CD14-positive monocyte (primary cell): Measurements from ENCODE around the gene FXYD6. TPM values are rescaled to one million over a fixed set of nuclear protein-coding genes. Genes with fewer than 3 reads are reported as not detected.

Experiments
- DNase-seq, 3 donors: peaks; one replicate each; pipeline ENCODE4 v3.0.0-alpha.2; 2011 to 2022
- H2AFZ ChIP-seq: 2 replicates; pipeline ENCODE4 v1.6.0; 2012; ENCODE audit warnings: mild to moderate bottlenecking, low read depth, low read length, inconsistent platforms; ENCODE audit not compliant: insufficient read depth, poor library complexity, severe bottlenecking
- H3K27ac ChIP-seq, 2 donors: 1 replicate in 1 of 2; 2 replicates in 1 of 2; pipeline ENCODE4 v1.5.1; 2012 to 2013; ENCODE audit warnings: low read length in 2 of 2, control low read depth in 1 of 2, inconsistent platforms in 1 of 2, low read depth in 1 of 2, mild to moderate bottlenecking in 1 of 2
- H3K27me3 ChIP-seq, 2 donors: one replicate each; pipeline versions ENCODE4 v1.6.0 to v1.6.1; 2011 to 2013; ENCODE audit warnings: low read length in 2 of 2; ENCODE audit not compliant: control insufficient read depth in 2 of 2, insufficient read depth in 2 of 2
- H3K36me3 ChIP-seq, 2 donors: replicated peaks in 1 of 2; 1 replicate in 1 of 2; 2 replicates in 1 of 2; pipeline versions ENCODE4 v1.5.1 to v1.6.1; 2012 to 2013; ENCODE audit warnings: low read length in 2 of 2, control low read depth in 1 of 2, inconsistent platforms in 1 of 2, mild to moderate bottlenecking in 1 of 2; ENCODE audit not compliant: insufficient read depth in 2 of 2, control insufficient read depth in 1 of 2
- H3K4me1 ChIP-seq, 2 donors: 1 replicate in 1 of 2; 2 replicates in 1 of 2; pipeline versions ENCODE4 v1.5.1 to v1.6.1; 2012 to 2013; ENCODE audit warnings: low read length in 2 of 2, control low read depth in 1 of 2, inconsistent platforms in 1 of 2, mild to moderate bottlenecking in 1 of 2, moderate library complexity in 1 of 2; ENCODE audit not compliant: insufficient read depth in 2 of 2, control insufficient read depth in 1 of 2
- H3K4me2 ChIP-seq: replicated peaks from 2 replicates; pipeline ENCODE3; 2012; ENCODE audit warnings: low read length, moderate library complexity, mild to moderate bottlenecking; ENCODE audit not compliant: poor library complexity, severe bottlenecking; ENCODE audit errors: extremely low read depth
- H3K4me3 ChIP-seq, 3 experiments: fragments of 200-600 bp in 1 of 3; sonication (generic) in 1 of 3; replicated peaks in 1 of 3; 1 replicate in 2 of 3; 2 replicates in 1 of 3; pipeline ENCODE4 v1.5.1; 2011 to 2013; ENCODE audit warnings: low read length in 3 of 3, mild to moderate bottlenecking in 3 of 3, control low read depth in 2 of 3, low read depth in 2 of 3, inconsistent platforms in 1 of 3, moderate library complexity in 1 of 3
- H3K79me2 ChIP-seq: 2 replicates; pipeline ENCODE4 v1.6.0; 2012; ENCODE audit warnings: mild to moderate bottlenecking, control low read depth, inconsistent platforms, low read length, moderate library complexity; ENCODE audit not compliant: insufficient read depth
- H3K9ac ChIP-seq: 2 replicates; pipeline ENCODE4 v1.6.0; 2017; ENCODE audit warnings: low read length, mild to moderate bottlenecking; ENCODE audit not compliant: insufficient read depth, poor library complexity, severe bottlenecking
- H3K9me3 ChIP-seq, 2 donors: replicated peaks in 1 of 2; 1 replicate in 1 of 2; 2 replicates in 1 of 2; pipeline versions ENCODE4 v1.5.1 to v1.6.1; 2012 to 2013; ENCODE audit warnings: low read length in 2 of 2, control low read depth in 1 of 2; ENCODE audit not compliant: control insufficient read depth in 1 of 2, insufficient read depth in 1 of 2
- H4K20me1 ChIP-seq: 2 replicates; pipeline ENCODE4 v1.6.0; 2012; ENCODE audit warnings: mild to moderate bottlenecking, low read length, control low read depth, moderate library complexity; ENCODE audit not compliant: insufficient read depth
- H3K27ac Mint-ChIP-seq, 7 donors: one replicate each; pipeline ENCODE4 v1.8.0; 2020; ENCODE audit warnings: mild to moderate bottlenecking in 7 of 7, mixed read lengths in 7 of 7, moderate library complexity in 6 of 7, inconsistent platforms in 2 of 7
- H3K27me3 Mint-ChIP-seq, 3 donors: one replicate each; pipeline ENCODE4 v1.8.0; 2021 to 2022; ENCODE audit warnings: low read depth in 3 of 3, mild to moderate bottlenecking in 3 of 3, mixed read lengths in 3 of 3, moderate library complexity in 3 of 3, inconsistent platforms in 1 of 3
- H3K36me3 Mint-ChIP-seq, 2 donors: one replicate each; pipeline ENCODE4 v1.8.0; 2020; ENCODE audit warnings: mixed read lengths in 2 of 2, inconsistent platforms in 1 of 2, mild to moderate bottlenecking in 1 of 2
- H3K4me1 Mint-ChIP-seq: one replicate; pipeline ENCODE4 v1.8.0; 2020; ENCODE audit warnings: mild to moderate bottlenecking, mixed read lengths
- H3K4me3 Mint-ChIP-seq, 2 donors: one replicate each; pipeline ENCODE4 v1.8.0; 2020; ENCODE audit warnings: mild to moderate bottlenecking in 2 of 2, mixed read lengths in 2 of 2, moderate library complexity in 1 of 2
- H3K9me3 Mint-ChIP-seq, 7 donors: one replicate each; pipeline ENCODE4 v1.8.0; 2020 to 2022; ENCODE audit warnings: mixed read lengths in 7 of 7, mild to moderate bottlenecking in 6 of 7, moderate library complexity in 6 of 7, inconsistent platforms in 2 of 7
- CTCF ChIP-seq: fragments of 200-600 bp; IDR thresholded peaks from one replicate; pipeline ENCODE4 v1.8.0; 2022; ENCODE audit warnings: antibody characterized with exemption, mild to moderate bottlenecking
- WGBS: methylation state at CpG from one replicate; pipeline ENCODE4 v1.1.5; 2013; ENCODE audit warnings: missing lambda C conversion rate; ENCODE audit not compliant: insufficient coverage; 5-methylcytosine and 5-hydroxymethylcytosine counted together
- intact Hi-C, 2 donors: fragments of 100-400 bp; cut with micrococcal nuclease; formaldehyde crosslinking; loops; one replicate each; pipeline versions ENCODE4 v1.15.0 to v1.15.1; 2023
- polyA plus RNA-seq, 3 donors: library from polyadenylated mRNA; depleted of rRNA in 1 of 3; unstranded in 2 of 3; stranded (reverse) in 1 of 3; fragments of 300-500 nt in 2 of 3; fragments of >200 nt in 1 of 3; fragmentation: Illumina TruSeq in 2 of 3; gene quantifications; 1 replicate in 2 of 3; 2 replicates in 1 of 3; pipeline ENCODE4 v1.2.3, GENCODE V29; 2012 to 2021

Gene FXYD6
- polyA plus RNA-seq, 3 donors = 36.4 to 52.1 (median 44.1) TPM

- intact Hi-C loops = no loop called here
- Histone ChIP-seq H3K36me3 (no peaks in the 10 kb centered on the region), H3K4me1 (no peaks in the 10 kb centered on the region), H3K9me3 (no peaks in the 10 kb centered on the region), H3K27ac (no peak overlapping the region), H3K9ac (no peak overlapping the region), H3K4me2 (no peak overlapping the region), H3K79me2 (no peaks in the 10 kb centered on the region), H2AFZ (no peak overlapping the region), H3K27me3 (peaks cover 8 to 22% of the 10 kb centered on the region in 2 donors), H3K4me3 (no peak overlapping the region), H4K20me1 (no peaks in the 10 kb centered on the region)
- Mint-ChIP-seq H3K9me3 (peaks cover 0 to 1% (median 0%) of the 10 kb centered on the region in 7 donors), H3K36me3 (no peaks in the 10 kb centered on the region), H3K27me3 (peaks cover 19 to 36% (median 21%) of the 10 kb centered on the region in 3 donors), H3K4me1 (peaks cover 2% of the 10 kb centered on the region), H3K4me3 (no peak overlapping the region), H3K27ac (no peak overlapping the region)
- no peak for DNase-seq
- TF ChIP-seq CTCF = no peak
- WGBS = 95% methylated on average over 2 of the region's 3 CpGs
Observed at GRCh38 chr11:117883063-117883462, 6.6 kb upstream of the FXYD6 start.

- no peak for DNase-seq
- H2AFZ ChIP-seq = no peak overlapping the region
- H3K36me3 Mint-ChIP-seq = peaks cover 0 to 2% of the 10 kb centered on the region in 2 donors
- no peak overlapping the region for H3K4me2 ChIP-seq
- H3K27ac Mint-ChIP-seq = no peak overlapping the region
- H3K4me1 Mint-ChIP-seq = peaks cover 2% of the 10 kb centered on the region
- intact Hi-C loops = no loop called here
- H3K4me3 ChIP-seq = no peak overlapping the region
- H3K4me1 ChIP-seq = no peaks in the 10 kb centered on the region
- H3K27ac ChIP-seq = no peak overlapping the region
- no peaks in the 10 kb centered on the region for H3K79me2 ChIP-seq
- TF ChIP-seq CTCF = no peak
- H3K36me3 ChIP-seq = no peaks in the 10 kb centered on the region
- peaks cover 0 to 2% (median 0%) of the 10 kb centered on the region in 7 donors for H3K9me3 Mint-ChIP-seq
- no peak overlapping the region for H3K9ac ChIP-seq
- H3K27me3 Mint-ChIP-seq = peaks cover 24 to 43% (median 27%) of the 10 kb centered on the region in 3 donors
- WGBS = 82% methylated on average over 3 of the region's 11 CpGs
- peaks cover 15 to 28% of the 10 kb centered on the region in 2 donors for H3K27me3 ChIP-seq
- no peaks in the 10 kb centered on the region for H4K20me1 ChIP-seq
- peaks cover 0 to 2% of the 10 kb centered on the region in 2 donors for H3K9me3 ChIP-seq
- no peak overlapping the region for H3K4me3 Mint-ChIP-seq
Observed at GRCh38 chr11:117882311-117882905, 6.0 kb upstream of the FXYD6 start.
